Left ventricle myocardium inferior (tissue), 1 donor: ENCODE measurements around the gene PITHD1. TPM values are rescaled to one million over a fixed set of nuclear protein-coding genes. Genes with fewer than 3 reads are reported as not detected.

Experiments
- DNase-seq: peaks from one replicate; pipeline ENCODE4 v3.0.0-alpha.2; 2020
- H3K27ac ChIP-seq: fragments of 200-600 bp; replicated peaks from 2 replicates; pipeline ENCODE4 v1.8.0; 2021
- H3K27me3 ChIP-seq: fragments of 200-600 bp; 2 replicates; pipeline ENCODE4 v1.8.0; 2021; ENCODE audit warnings: low read depth
- H3K36me3 ChIP-seq: fragments of 200-600 bp; 2 replicates; pipeline ENCODE4 v1.8.0; 2021
- H3K4me1 ChIP-seq: fragments of 200-600 bp; 2 replicates; pipeline ENCODE4 v1.8.0; 2021
- H3K4me3 ChIP-seq: fragments of 200-600 bp; 2 replicates; pipeline ENCODE4 v1.8.0; 2021; ENCODE audit warnings: mild to moderate bottlenecking, moderate library complexity
- H3K9me3 ChIP-seq: fragments of 200-600 bp; replicated peaks from 2 replicates; pipeline ENCODE4 v1.8.0; 2021
- CTCF ChIP-seq: fragments of 200-600 bp; IDR thresholded peaks from 2 replicates; pipeline ENCODE4 v1.8.0; 2021; ENCODE audit warnings: antibody characterized with exemption, mild to moderate bottlenecking, borderline replicate concordance
- intact Hi-C: fragments of 100-400 bp; cut with micrococcal nuclease; formaldehyde crosslinking; loops from one replicate; pipeline ENCODE4 v1.11.0; 2022
- total RNA-seq: library from RNA; stranded (reverse); fragmentation: NEBNext Ultra II Directional; extraction: Animal tissue kit (Norgen Biotek cat#: 25700); gene quantifications from one replicate; pipeline ENCODE4 v1.2.1, GENCODE V29; 2021
- donor health status: DM: no; HTN: yes; CAD: no; lungs with severe emphysema.

PITHD1 gene
- total RNA-seq, 1 donor from 2014 or later = 40.3 TPM

- no peak overlapping the region for H3K27ac ChIP-seq
These were observed 25.5 kb downstream of the PITHD1 start for GRCh38 chr1:23803674-23804073.

GRCh38 chr1:23804183-23804835, 26.1 kb downstream of the PITHD1 start:
- Histone ChIP-seq H3K27ac (no peak overlapping the region), H3K4me1 (peaks cover 26% of the 10 kb centered on the region), H3K36me3 (peaks cover 35% of the 10 kb centered on the region), H3K9me3 (no peaks in the 10 kb centered on the region), H3K27me3 (no peaks in the 10 kb centered on the region), H3K4me3 (no peak overlapping the region)
- DNase-seq = no peak
- intact Hi-C loops = no loop called here
- TF ChIP-seq CTCF = no peak

More at GRCh38 chr1:23803674-23804073, 25.5 kb downstream of the PITHD1 start:
- no peaks in the 10 kb centered on the region for H3K27me3 ChIP-seq
- no peak for TF ChIP-seq CTCF
- DNase-seq = no peak
- no peak overlapping the region for H3K4me3 ChIP-seq
- intact Hi-C loops = no loop called here
- H3K4me1 ChIP-seq = peaks cover 32% of the 10 kb centered on the region
- H3K36me3 ChIP-seq = peaks cover 35% of the 10 kb centered on the region
- H3K9me3 ChIP-seq = no peaks in the 10 kb centered on the region

- TF ChIP-seq CTCF = no peak
- H3K4me3 ChIP-seq = no peak overlapping the region
- H3K27ac ChIP-seq = no peak overlapping the region
- peaks cover 35% of the 10 kb centered on the region for H3K36me3 ChIP-seq
- intact Hi-C loops = no loop called here
- peaks cover 24% of the 10 kb centered on the region for H3K4me1 ChIP-seq
- H3K27me3 ChIP-seq = no peaks in the 10 kb centered on the region
- no peak for DNase-seq
- H3K9me3 ChIP-seq = no peaks in the 10 kb centered on the region
These were observed 26.8 kb downstream of the PITHD1 start for GRCh38 chr1:23805025-23805424.

- TF ChIP-seq CTCF = no peak
- Histone ChIP-seq H3K9me3 (no peaks in the 10 kb centered on the region), H3K27me3 (no peaks in the 10 kb centered on the region), H3K4me3 (no peak overlapping the region), H3K27ac (no peak overlapping the region), H3K4me1 (peaks cover 23% of the 10 kb centered on the region), H3K36me3 (peaks cover 37% of the 10 kb centered on the region)
- intact Hi-C loops = no loop called here
- DNase-seq = no peak
These were observed 28.1 kb downstream of the PITHD1 start for GRCh38 chr1:23806280-23806679.

- no peak for DNase-seq
- Histone ChIP-seq H3K4me3 (no peak overlapping the region), H3K27ac (no peak overlapping the region), H3K36me3 (peaks cover 48% of the 10 kb centered on the region), H3K9me3 (no peaks in the 10 kb centered on the region), H3K27me3 (no peaks in the 10 kb centered on the region), H3K4me1 (peaks cover 18% of the 10 kb centered on the region)
- TF ChIP-seq CTCF = no peak
- intact Hi-C loops = no loop called here
These were observed 29.2 kb downstream of the PITHD1 start for GRCh38 chr1:23807453-23807852.
